ENCODE results near the gene SNAPIN.

SNAPIN gene

GRCh38 chr1:153630384-153630783, 28.1 kb upstream of the SNAPIN start:
- no peak for TF ChIP-seq SIN3A (IDR thresholded peaks at IDR 0.05; ENCODE audit: borderline replicate concordance, insufficient read depth, low read length)
- TF ChIP-seq TAF1 (IDR thresholded peaks at IDR 0.05; ENCODE audit: borderline replicate concordance, insufficient read depth, low read length) = no peak
- no peak for TF ChIP-seq FOXP2 (optimal IDR thresholded peaks at IDR 0.05; ENCODE audit: borderline replicate concordance, extremely low read depth, extremely low read length, insufficient read depth)
- TF ChIP-seq REST (IDR thresholded peaks at IDR 0.05; ENCODE audit: insufficient read depth in 1 of 2, low read depth in 2 of 2, low read length in 2 of 2) = no peak
- TF ChIP-seq POLR2AphosphoS5 (IDR thresholded peaks at IDR 0.05; ENCODE audit: low read depth, low read length) = no peak

- TF ChIP-seq FOXP2 (optimal IDR thresholded peaks at IDR 0.05; ENCODE audit: borderline replicate concordance, extremely low read depth, extremely low read length, insufficient read depth) (no peak), TAF1 (IDR thresholded peaks at IDR 0.05; ENCODE audit: borderline replicate concordance, insufficient read depth, low read length) (no peak), POLR2AphosphoS5 (IDR thresholded peaks at IDR 0.05; ENCODE audit: low read depth, low read length) (no peak), SIN3A (IDR thresholded peaks at IDR 0.05; ENCODE audit: borderline replicate concordance, insufficient read depth, low read length) (no peak), REST (IDR thresholded peaks at IDR 0.05; ENCODE audit: insufficient read depth in 1 of 2, low read depth in 2 of 2, low read length in 2 of 2) (no peak)
Measured at GRCh38 chr1:153631047-153632022, 27.2 kb upstream of the SNAPIN start.

- TF ChIP-seq TAF1 (IDR thresholded peaks at IDR 0.05; ENCODE audit: borderline replicate concordance, insufficient read depth, low read length) = no peak
- TF ChIP-seq REST (IDR thresholded peaks at IDR 0.05; ENCODE audit: insufficient read depth in 1 of 2, low read depth in 2 of 2, low read length in 2 of 2) = no peak
- no peak for TF ChIP-seq POLR2AphosphoS5 (IDR thresholded peaks at IDR 0.05; ENCODE audit: low read depth, low read length)
- TF ChIP-seq FOXP2 (optimal IDR thresholded peaks at IDR 0.05; ENCODE audit: borderline replicate concordance, extremely low read depth, extremely low read length, insufficient read depth) = no peak
Measured at GRCh38 chr1:153633161-153633753, 25.2 kb upstream of the SNAPIN start.

- peak; percentile 91; the same call in 1 of the 2 replicates for TF ChIP-seq SIN3A (IDR thresholded peaks at IDR 0.05; ENCODE audit: borderline replicate concordance, insufficient read depth, low read length)
- peak; percentile 90 for TF ChIP-seq TAF1 (IDR thresholded peaks at IDR 0.05; ENCODE audit: borderline replicate concordance, insufficient read depth, low read length)
- no peak for TF ChIP-seq FOXP2 (optimal IDR thresholded peaks at IDR 0.05; ENCODE audit: borderline replicate concordance, extremely low read depth, extremely low read length, insufficient read depth)
- 0 out of 4 replicates have a peak, but pooled peaks of 1 of the 2 experiments have one; percentile 7 for TF ChIP-seq REST (IDR thresholded peaks at IDR 0.05; ENCODE audit: insufficient read depth in 1 of 2, low read depth in 2 of 2, low read length in 2 of 2)
- TF ChIP-seq POLR2AphosphoS5 (IDR thresholded peaks at IDR 0.05; ENCODE audit: low read depth, low read length) = peak; percentile 96
Measured at GRCh38 chr1:153633754-153634665, 24.5 kb upstream of the SNAPIN start, which contains the start of gene CHTOP. CHTOP (plus strand) TSS chr1:153634066; CDS start chr1:153636589, 2,523 bp downstream.
